SH-SY5Y (cell line): Measurements from ENCODE around the gene C1orf74.

Experiments used
- GATA2 ChIP-seq: IDR thresholded peaks from 2 replicates; pipeline ENCODE4 v1.6.1; 2011; ENCODE audit warnings: mild to moderate bottlenecking, low read depth, low read length
- GATA3 ChIP-seq: IDR thresholded peaks from 2 replicates; pipeline ENCODE4 v1.6.1; 2011; ENCODE audit warnings: low read depth, mild to moderate bottlenecking, low read length, moderate library complexity

Gene C1orf74

GRCh38 chr1:209748620-209749019, 35.7 kb downstream of the C1orf74 start:
- no peak for TF ChIP-seq GATA2
- no peak for TF ChIP-seq GATA3

- no peak for TF ChIP-seq GATA2
- TF ChIP-seq GATA3 = no peak
Measured at GRCh38 chr1:209747580-209748262, 36.6 kb downstream of the C1orf74 start.

DNA sequence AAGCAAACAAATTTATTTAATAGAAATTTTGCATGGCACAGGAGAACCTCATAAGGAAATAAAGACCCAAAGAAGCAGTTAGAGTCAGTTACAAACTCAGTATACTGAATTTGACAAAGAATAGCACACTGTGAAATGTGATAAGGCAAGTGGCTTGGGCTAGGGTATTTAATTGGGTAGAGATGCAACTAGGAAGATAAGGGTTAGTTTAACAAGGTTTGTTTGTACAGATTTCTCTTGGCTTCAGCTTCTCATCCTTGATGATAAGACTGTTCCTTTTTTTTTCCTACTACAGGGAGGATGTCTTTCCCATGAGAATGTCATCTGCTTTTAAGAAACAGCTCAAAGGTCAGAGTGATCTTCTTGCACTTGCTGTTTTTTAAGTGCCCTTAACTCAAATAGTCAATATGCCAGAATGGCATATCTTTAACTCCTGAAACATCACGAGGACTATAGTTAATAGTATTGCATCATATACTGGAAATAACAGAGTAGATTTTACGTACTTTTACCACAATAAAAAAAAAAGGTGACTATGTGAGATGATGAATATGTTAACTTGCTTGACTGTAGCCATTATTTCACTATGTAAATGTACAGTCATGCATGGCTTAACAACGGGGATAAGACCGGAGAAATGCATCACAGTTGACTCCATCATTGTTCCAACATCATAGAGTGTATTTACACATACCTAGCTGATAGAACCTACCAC, 37.8 kb downstream of the C1orf74 start:
- no peak for TF ChIP-seq GATA2
- no peak for TF ChIP-seq GATA3

DNA sequence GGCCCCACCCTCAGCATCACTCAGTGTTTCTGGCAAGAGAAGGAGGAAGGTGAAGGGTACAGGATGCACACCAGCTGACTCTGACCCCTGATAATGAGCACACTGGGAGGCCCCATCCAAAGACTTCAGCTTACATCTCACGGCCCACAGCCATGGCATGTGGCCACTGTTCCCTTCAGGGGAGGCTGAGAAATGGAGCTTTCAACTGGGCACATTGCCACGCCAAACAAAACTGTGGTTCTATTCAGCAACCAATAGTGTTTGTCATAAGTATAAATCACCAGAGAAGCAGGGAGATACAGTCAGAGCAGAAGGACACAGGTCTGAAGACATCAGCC, 41.2 kb downstream of the C1orf74 start:
- TF ChIP-seq GATA2 = no peak

GRCh38 chr1:209742409-209743144, 41.8 kb downstream of the C1orf74 start:
- TF ChIP-seq GATA3 (no peak), GATA2 (no peak)

GRCh38 chr1:209741889-209742288, 42.5 kb downstream of the C1orf74 start:
- TF ChIP-seq GATA2 (no peak), GATA3 (no peak)

GRCh38 chr1:209741193-209741592, 43.2 kb downstream of the C1orf74 start:
- TF ChIP-seq GATA3 = no peak
- TF ChIP-seq GATA2 = no peak

DNA sequence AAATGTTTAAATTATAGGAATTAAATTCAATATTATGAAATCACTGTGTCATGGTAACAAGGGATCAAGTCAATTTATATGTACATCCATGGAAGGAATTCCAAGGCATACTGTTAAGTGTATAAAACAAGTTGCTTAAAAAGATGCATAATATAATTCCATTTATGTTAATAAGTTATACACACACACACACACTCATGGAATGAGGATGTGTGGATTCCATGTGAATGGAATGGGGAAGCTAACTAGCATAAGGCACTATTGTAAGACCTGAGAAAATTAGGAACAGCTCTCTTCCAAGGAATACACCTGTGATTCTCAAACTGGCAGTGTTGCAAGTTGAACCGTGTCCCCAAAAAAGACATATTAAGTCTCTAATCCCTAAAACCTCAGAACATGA, 46.1 kb downstream of the C1orf74 start:
- no peak for TF ChIP-seq GATA3

GRCh38 chr1:209737118-209737505, 47.2 kb downstream of the C1orf74 start:
- TF ChIP-seq GATA2 = no peak
- no peak for TF ChIP-seq GATA3

GRCh38 chr1:209736490-209737117, 47.8 kb downstream of the C1orf74 start:
- no peak for TF ChIP-seq GATA3
- TF ChIP-seq GATA2 = no peak

DNA sequence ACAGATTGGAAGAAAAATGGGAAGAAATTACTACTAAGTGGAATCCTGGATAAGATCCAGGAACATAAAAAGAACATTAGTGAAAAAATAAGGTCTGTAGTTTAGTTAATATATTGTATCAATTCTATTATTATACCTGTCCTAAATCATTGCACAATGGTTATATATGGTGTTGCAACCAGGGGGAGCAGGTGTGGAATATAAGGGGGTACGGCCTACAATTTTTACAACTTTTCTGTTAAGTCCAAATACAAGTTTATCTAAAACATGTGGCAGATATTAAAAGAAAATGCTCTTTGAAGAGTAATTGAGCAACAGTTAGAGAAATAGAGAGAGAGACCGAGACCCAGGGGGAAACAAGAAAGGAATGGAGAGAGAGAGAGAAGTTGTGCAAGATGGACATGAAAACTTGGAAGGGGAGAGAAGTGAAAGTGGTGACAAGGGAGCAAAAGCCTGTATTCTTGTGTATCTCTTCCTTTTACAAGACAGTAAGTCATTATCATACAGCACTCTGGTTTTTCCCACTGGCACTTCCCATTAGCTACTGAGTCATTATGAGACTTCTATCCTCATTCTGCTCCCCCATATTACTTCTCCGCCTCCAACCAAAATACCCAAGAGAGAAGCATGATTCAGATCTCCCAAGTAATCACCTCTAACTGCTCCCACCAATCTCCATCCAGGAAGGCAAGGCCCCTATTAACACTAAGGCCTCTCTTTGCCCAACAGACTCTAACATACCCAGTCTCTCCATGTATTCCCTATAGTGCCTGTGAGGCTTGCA, 50.8 kb downstream of the C1orf74 start:
- TF ChIP-seq GATA2 = no peak
- no peak for TF ChIP-seq GATA3

- no peak for TF ChIP-seq GATA2
- no peak for TF ChIP-seq GATA3
Measured at GRCh38 chr1:209732725-209733124, 51.6 kb downstream of the C1orf74 start.

DNA sequence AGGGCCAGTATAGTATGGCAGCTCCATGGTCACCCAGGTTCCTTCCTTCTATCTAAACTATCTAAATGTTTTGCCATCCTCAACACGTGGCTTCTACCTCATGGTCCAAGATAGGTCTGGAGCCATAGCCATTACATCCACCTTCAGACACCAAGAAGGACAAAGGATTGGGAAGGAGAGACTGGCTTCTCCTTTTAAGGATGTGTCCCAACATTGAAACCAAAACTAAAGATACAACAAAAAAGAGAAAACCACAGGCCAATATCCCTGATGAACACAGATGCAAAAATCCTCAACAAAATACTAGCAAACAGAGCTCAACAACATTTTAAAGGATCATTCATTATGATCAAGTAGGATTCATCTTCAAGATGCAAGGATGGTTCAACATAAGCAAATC, 54.9 kb downstream of the C1orf74 start:
- no peak for TF ChIP-seq GATA3
- no peak for TF ChIP-seq GATA2
